Osteocyte (in vitro differentiated cells): ENCODE data around the gene ZMYND8. TPM values are rescaled to one million over a fixed set of nuclear protein-coding genes. Genes with fewer than 3 reads are reported as not detected.

ENCODE experiments used
- DNase-seq: peaks from one replicate; pipeline ENCODE4 v3.0.0; 2021; ENCODE audit warnings: mixed read lengths; ENCODE audit not compliant: unreplicated experiment; ENCODE audit errors: extremely low spot score
- H3K27ac Mint-ChIP-seq: one replicate; pipeline ENCODE4 v1.8.0; 2021; ENCODE audit warnings: mild to moderate bottlenecking, mixed read lengths; ENCODE audit not compliant: unreplicated experiment
- H3K27me3 Mint-ChIP-seq: one replicate; pipeline ENCODE4 v1.8.0; 2021; ENCODE audit warnings: mixed read lengths; ENCODE audit not compliant: unreplicated experiment
- H3K36me3 Mint-ChIP-seq: one replicate; pipeline ENCODE4 v1.8.0; 2021; ENCODE audit warnings: mixed read lengths; ENCODE audit not compliant: unreplicated experiment
- H3K4me1 Mint-ChIP-seq: one replicate; pipeline ENCODE4 v1.8.0; 2021; ENCODE audit warnings: mixed read lengths; ENCODE audit not compliant: unreplicated experiment
- H3K4me3 Mint-ChIP-seq: one replicate; pipeline ENCODE4 v1.8.0; 2021; ENCODE audit warnings: mild to moderate bottlenecking, moderate library complexity, mixed read lengths; ENCODE audit not compliant: unreplicated experiment
- H3K9me3 Mint-ChIP-seq: one replicate; pipeline ENCODE4 v1.8.0; 2021; ENCODE audit warnings: mixed read lengths; ENCODE audit not compliant: unreplicated experiment
- total RNA-seq: library from RNA; stranded (reverse); gene quantifications from 2 replicates; pipeline ENCODE4 v1.2.1, GENCODE V29; 2021
- TF ChIP-seq, protein P1 (sequence below): fragments of 200-600 bp; sonication (generic); IDR thresholded peaks from 2 replicates; pipeline ENCODE4 v1.5.0; 2021; ENCODE audit warnings: antibody characterized with exemption, mild to moderate bottlenecking, moderate library complexity

The ZMYND8 gene
- total RNA-seq, 1 donor from 2014 or later: 96.5 TPM

DNA sequence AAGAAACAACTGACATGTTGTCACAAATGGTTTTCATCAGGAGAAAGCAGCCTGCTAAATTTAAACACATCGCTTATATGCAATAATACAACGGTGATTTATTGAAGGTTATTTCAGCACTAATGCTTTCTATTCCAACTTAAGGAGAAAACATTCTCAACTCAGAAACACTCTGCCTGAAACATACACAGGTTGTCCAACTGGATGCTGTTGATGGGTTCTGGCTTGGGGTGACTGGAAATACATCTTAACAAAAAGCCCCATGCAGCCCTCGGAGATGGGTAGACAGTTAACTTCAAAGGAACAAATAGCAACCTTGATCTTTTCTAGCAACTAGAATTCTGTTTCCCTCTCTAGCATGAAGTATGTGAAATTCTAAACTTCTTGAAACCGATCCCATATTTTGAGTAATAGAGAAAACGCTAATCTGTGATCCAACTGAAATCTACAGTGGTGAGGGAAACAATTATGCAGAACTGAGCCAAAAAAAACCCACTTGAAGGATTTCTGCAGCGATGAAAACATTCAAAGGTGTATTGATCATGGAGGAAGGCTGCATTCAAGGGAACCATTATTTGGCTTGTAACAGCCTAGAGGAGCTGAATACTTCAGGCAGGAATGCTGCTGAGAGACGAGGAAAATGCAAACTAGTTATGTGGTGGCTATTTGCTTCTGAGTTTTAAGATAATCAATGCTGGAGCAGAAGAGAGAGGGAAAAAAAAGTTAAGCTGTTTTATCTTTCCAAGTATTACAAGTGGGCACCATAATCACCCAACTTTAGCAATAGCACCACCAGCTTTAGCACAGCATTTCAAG lies 6.9 kb downstream of the ZMYND8 start:
- TF ChIP-seq, protein P1, sequence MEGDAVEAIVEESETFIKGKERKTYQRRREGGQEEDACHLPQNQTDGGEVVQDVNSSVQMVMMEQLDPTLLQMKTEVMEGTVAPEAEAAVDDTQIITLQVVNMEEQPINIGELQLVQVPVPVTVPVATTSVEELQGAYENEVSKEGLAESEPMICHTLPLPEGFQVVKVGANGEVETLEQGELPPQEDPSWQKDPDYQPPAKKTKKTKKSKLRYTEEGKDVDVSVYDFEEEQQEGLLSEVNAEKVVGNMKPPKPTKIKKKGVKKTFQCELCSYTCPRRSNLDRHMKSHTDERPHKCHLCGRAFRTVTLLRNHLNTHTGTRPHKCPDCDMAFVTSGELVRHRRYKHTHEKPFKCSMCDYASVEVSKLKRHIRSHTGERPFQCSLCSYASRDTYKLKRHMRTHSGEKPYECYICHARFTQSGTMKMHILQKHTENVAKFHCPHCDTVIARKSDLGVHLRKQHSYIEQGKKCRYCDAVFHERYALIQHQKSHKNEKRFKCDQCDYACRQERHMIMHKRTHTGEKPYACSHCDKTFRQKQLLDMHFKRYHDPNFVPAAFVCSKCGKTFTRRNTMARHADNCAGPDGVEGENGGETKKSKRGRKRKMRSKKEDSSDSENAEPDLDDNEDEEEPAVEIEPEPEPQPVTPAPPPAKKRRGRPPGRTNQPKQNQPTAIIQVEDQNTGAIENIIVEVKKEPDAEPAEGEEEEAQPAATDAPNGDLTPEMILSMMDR: no peak
- Mint-ChIP-seq H3K27me3 (no peaks in the 10 kb centered on the region), H3K36me3 (peaks cover 20% of the 10 kb centered on the region), H3K9me3 (no peaks in the 10 kb centered on the region), H3K27ac (no peak overlapping the region), H3K4me3 (no peak overlapping the region), H3K4me1 (peaks cover 12% of the 10 kb centered on the region)
- no peak for DNase-seq

DNA sequence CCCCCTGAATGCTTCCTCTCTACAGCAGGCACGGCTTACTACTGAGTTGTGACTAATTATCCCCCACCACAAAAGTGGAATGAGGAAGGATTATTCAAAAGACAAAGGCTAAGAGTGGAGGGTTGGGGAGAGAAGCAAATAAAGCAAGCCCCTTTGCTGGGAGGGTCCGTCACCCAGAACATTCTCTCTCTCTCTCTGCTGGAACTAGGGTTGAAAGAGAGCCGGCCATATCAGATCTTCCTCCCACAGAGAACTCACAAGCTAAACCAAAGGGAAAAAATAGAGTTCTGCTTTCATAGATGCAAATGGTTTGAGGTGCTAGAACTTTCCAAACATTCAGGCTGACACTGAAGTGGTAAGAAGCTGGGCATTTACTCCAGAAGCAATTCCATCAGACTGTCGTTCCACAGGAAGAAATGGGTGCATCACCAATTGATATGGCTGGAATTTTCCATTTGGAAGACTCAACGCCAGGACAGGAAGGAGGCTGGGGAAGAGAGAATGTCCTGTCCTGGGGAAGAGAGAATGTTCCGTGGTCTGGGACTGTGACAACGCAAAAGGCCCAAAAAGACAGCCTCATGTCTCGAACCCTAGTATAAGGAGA lies 7.9 kb downstream of the ZMYND8 start:
- no peaks in the 10 kb centered on the region for H3K27me3 Mint-ChIP-seq
- peaks cover 27% of the 10 kb centered on the region for H3K36me3 Mint-ChIP-seq
- DNase-seq: no peak
- H3K4me1 Mint-ChIP-seq: peaks cover 18% of the 10 kb centered on the region
- H3K27ac Mint-ChIP-seq: no peak overlapping the region
- H3K4me3 Mint-ChIP-seq: no peak overlapping the region
- no peaks in the 10 kb centered on the region for H3K9me3 Mint-ChIP-seq
- TF ChIP-seq, protein P1: no peak

DNA sequence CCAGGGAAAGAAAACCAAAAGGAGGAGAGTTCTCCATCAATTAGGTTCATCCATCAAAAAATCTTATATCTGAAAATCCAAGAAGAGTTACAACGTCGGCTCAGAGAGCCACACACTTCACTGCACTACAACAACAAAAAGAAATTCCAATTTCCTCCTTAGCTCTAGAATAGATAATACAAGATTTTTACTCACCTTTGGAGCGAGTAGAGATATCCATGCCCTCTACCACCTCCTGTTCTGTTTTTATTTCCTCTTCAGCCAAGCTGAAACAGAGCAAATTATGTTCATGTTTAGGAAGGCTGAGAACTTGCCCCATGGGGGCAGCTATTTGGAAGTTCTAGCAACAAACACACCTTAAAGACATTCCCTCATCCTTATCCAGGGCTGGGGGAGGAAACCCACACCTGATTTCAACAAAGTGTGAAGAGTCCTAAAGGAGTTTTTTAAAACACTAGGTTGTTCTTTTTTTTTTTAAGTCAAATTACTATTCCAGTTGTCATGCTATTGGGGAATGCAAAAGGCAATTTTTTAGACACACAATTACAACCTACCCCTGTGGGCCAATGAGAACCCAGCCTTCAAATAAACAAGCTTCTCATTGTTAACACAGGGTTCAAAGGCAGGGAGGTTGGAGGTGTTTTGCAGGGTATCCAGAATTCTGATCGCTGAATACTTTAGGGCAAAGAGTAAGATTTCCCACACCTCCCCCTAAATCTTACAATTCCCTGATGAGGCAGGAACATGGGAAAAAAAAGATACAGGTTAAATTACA lies 8.7 kb downstream of the ZMYND8 start:
- H3K36me3 Mint-ChIP-seq: peaks cover 33% of the 10 kb centered on the region
- H3K9me3 Mint-ChIP-seq: no peaks in the 10 kb centered on the region
- DNase-seq: no peak
- no peak overlapping the region for H3K27ac Mint-ChIP-seq
- no peaks in the 10 kb centered on the region for H3K27me3 Mint-ChIP-seq
- peaks cover 26% of the 10 kb centered on the region for H3K4me1 Mint-ChIP-seq
- peak overlapping the region; percentile 52 for H3K4me3 Mint-ChIP-seq
- TF ChIP-seq, protein P1: no peak

DNA sequence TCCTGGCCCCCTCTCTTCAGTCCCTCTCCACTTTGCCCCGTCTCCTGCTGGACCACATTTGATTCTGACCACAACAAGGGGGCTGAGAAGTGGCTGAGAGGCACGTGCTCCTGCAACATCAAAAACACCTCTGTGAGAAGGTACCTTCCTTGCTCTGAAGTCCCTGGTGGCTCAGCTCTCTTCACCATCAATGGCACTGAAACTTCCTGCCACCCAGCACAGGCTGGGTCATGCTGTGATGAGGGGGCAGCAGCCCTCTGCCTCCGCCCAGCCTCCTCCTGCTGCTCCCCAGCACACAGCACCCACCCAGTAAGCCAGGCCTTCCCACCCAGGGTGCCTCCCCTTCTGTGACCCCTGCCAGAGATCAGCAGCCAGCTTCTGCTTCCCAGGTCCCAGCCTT lies 10.3 kb downstream of the ZMYND8 start:
- DNase-seq: no peak
- peaks cover 28% of the 10 kb centered on the region for H3K4me1 Mint-ChIP-seq
- no peak overlapping the region for H3K27ac Mint-ChIP-seq
- H3K4me3 Mint-ChIP-seq: no peak overlapping the region
- peaks cover 36% of the 10 kb centered on the region for H3K36me3 Mint-ChIP-seq
- no peaks in the 10 kb centered on the region for H3K27me3 Mint-ChIP-seq
- no peaks in the 10 kb centered on the region for H3K9me3 Mint-ChIP-seq
- TF ChIP-seq, protein P1: no peak

DNA sequence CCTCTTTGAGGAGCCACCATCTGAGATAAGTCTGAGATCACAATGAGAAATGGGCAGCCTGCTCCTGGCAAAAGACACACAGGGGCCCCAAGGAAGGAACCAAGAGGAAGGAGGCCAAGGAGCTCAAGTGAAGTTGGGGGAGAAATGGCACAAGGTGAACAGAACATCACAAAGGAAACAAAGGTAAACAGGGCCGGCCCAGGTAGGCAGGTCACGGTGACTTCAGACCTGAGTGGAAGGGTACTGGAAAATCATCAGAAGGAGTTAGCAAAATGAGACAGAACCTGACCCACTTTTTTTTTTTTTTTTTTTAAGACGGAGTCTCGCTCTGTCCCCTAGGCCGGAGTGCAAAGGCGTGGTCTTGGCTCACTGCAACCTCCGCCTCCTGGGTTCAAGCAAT lies 11.3 kb downstream of the ZMYND8 start:
- Mint-ChIP-seq H3K4me3 (no peak overlapping the region), H3K9me3 (no peaks in the 10 kb centered on the region), H3K4me1 (peaks cover 33% of the 10 kb centered on the region), H3K36me3 (peaks cover 41% of the 10 kb centered on the region), H3K27me3 (no peaks in the 10 kb centered on the region), H3K27ac (peak overlapping the region; percentile 85)
- TF ChIP-seq, protein P1: no peak
- no peak for DNase-seq
